Keratinocyte (primary cell): ENCODE data around the gene ADAM29. TPM values are rescaled to one million over a fixed set of nuclear protein-coding genes. Genes with fewer than 3 reads are reported as not detected.

ENCODE experiments used
- DNase-seq: peaks from one replicate; pipeline ENCODE4 v3.0.0-alpha.2; 2011; ENCODE audit warnings: low read depth, missing footprints, low spot score
- FAIRE-seq: peaks from 2 replicates; lab custom pipeline; 2011; peaks lifted over from hg19 to GRCh38; lab: Jason Lieb, UNC
- H2AFZ ChIP-seq: 2 replicates; pipeline ENCODE4 v1.6.0; 2012; ENCODE audit warnings: low read length, control low read depth, inconsistent platforms; ENCODE audit not compliant: control insufficient read depth
- H3K27ac ChIP-seq: 2 replicates; pipeline ENCODE4 v1.5.1; 2011; ENCODE audit warnings: low read length; ENCODE audit not compliant: control insufficient read depth, insufficient read depth
- H3K27me3 ChIP-seq: 3 replicates; pipeline ENCODE4 v1.6.0; 2011; ENCODE audit warnings: low read length; ENCODE audit not compliant: control insufficient read depth, insufficient read depth; ENCODE audit errors: extremely low read depth
- H3K36me3 ChIP-seq, 2 experiments: 2 replicates in 1 of 2; 3 replicates in 1 of 2; pipeline ENCODE4 v1.5.1; 2011; ENCODE audit warnings: low read length in 2 of 2, mild to moderate bottlenecking in 1 of 2; ENCODE audit not compliant: control insufficient read depth in 2 of 2, insufficient read depth in 2 of 2; ENCODE audit errors: extremely low read depth in 1 of 2
- H3K4me1 ChIP-seq: 3 replicates; pipeline ENCODE4 v1.5.1; 2011; ENCODE audit warnings: low read length; ENCODE audit not compliant: control insufficient read depth, insufficient read depth; ENCODE audit errors: extremely low read depth
- H3K4me2 ChIP-seq: 3 replicates; pipeline ENCODE4 v1.6.0; 2011; ENCODE audit warnings: low read depth, low read length; ENCODE audit not compliant: control insufficient read depth, insufficient read depth; ENCODE audit errors: extremely low read depth
- H3K4me3 ChIP-seq, 3 experiments: fragments of 200-600 bp in 1 of 3; sonication (generic) in 1 of 3; 2 replicates in 2 of 3; 3 replicates in 1 of 3; pipeline ENCODE4 v1.5.1; 2011 to 2016; ENCODE audit warnings: low read length in 3 of 3, mild to moderate bottlenecking in 3 of 3, control low read depth in 2 of 3, inconsistent platforms in 1 of 3, low read depth in 1 of 3, mixed read lengths in 1 of 3, mixed run types in 1 of 3, moderate library complexity in 1 of 3; ENCODE audit not compliant: control insufficient read depth in 2 of 3, insufficient read depth in 2 of 3; ENCODE audit errors: extremely low read depth in 1 of 3
- H3K79me2 ChIP-seq: 2 replicates; pipeline ENCODE4 v1.6.0; 2012; ENCODE audit warnings: low read length; ENCODE audit not compliant: control insufficient read depth, insufficient read depth
- H3K9ac ChIP-seq: 3 replicates; pipeline ENCODE4 v1.6.0; 2011; ENCODE audit warnings: low read length; ENCODE audit not compliant: control insufficient read depth, insufficient read depth; ENCODE audit errors: extremely low read depth
- H3K9me1 ChIP-seq: 3 replicates; pipeline ENCODE4 v1.6.0; 2011; ENCODE audit warnings: low read length; ENCODE audit not compliant: control insufficient read depth, insufficient read depth; ENCODE audit errors: extremely low read depth
- H3K9me3 ChIP-seq: 2 replicates; pipeline ENCODE4 v1.5.1; 2012; ENCODE audit warnings: low read depth, low read length; ENCODE audit not compliant: control insufficient read depth
- H4K20me1 ChIP-seq: 3 replicates; pipeline ENCODE4 v1.6.0; 2011; ENCODE audit warnings: low read length; ENCODE audit not compliant: control insufficient read depth, insufficient read depth; ENCODE audit errors: extremely low read depth
- EZH2 ChIP-seq: IDR thresholded peaks from one replicate; pipeline ENCODE4 v1.6.1; 2012; ENCODE audit warnings: inconsistent platforms, mild to moderate bottlenecking, low read length, moderate library complexity
- dilution Hi-C: fragments of 300-500 bp; cut with MboI; formaldehyde crosslinking; loops from one replicate; pipeline ENCODE4 v1.7.0; 2020; ENCODE audit warnings: low sequenced_read_pairs; ENCODE audit not compliant: extremely low pct_ligation_motif_present
- polyA plus RNA-seq, 5 experiments: library from polyadenylated mRNA; depleted of rRNA in 3 of 5; stranded (reverse) in 3 of 5; stranded (forward) in 1 of 5; unstranded in 1 of 5; fragments of >200 nt; gene quantifications; 1 replicate in 1 of 5; 2 replicates in 3 of 5; 3 replicates in 1 of 5; pipeline versions ENCODE4 v1.2.1 to v1.2.3, GENCODE V29; 2011 to 2012; ENCODE audit warnings: missing spikeins in 2 of 5, low read depth in 1 of 5, low replicate concordance in 1 of 5
- TF ChIP-seq, protein P1 (sequence below), 3 experiments: IDR thresholded peaks in 1 of 3; conservative IDR thresholded peaks in 1 of 3; optimal IDR thresholded peaks in 1 of 3; 2 replicates in 2 of 3; 3 replicates in 1 of 3; pipeline versions ENCODE3 to v1.5.1; 2011; ENCODE audit warnings: low read length in 3 of 3, mild to moderate bottlenecking in 3 of 3, moderate library complexity in 2 of 3, control low read depth in 1 of 3, inconsistent platforms in 1 of 3; ENCODE audit not compliant: insufficient read depth in 2 of 3; ENCODE audit errors: extremely low read depth in 1 of 3

ADAM29 gene
- polyA plus RNA-seq, 1 donor (not counting 4 experiments of a cell fraction or from before 2014, with no cell fraction given) = not detected

DNA sequence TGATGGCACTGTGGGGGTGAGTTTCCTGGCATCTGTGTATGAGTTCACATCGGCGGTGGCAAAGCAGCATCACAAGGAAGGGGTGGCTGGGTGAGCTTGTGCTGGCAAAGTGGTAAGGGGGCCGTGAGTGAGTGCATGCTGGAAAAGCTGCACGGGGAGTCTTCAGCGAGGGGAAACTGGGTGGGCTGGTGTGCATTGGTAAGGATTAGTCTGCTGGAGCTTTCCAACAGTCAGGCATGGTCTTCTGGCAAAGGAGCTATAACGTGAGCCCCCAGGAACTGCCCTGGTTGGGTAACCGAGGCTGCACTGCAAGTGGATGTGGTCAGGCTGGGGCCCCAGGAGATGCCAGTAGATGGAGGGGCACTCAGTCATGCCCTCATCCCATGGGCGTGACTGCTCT, 30.7 kb downstream of the ADAM29 start:
- H3K4me1 ChIP-seq = no peaks in the 10 kb centered on the region
- H4K20me1 ChIP-seq = no peaks in the 10 kb centered on the region
- no peaks in the 10 kb centered on the region for H3K9me1 ChIP-seq
- no peak overlapping the region for H3K9ac ChIP-seq
- no peak overlapping the region for H3K4me3 ChIP-seq
- no peak overlapping the region for H2AFZ ChIP-seq
- H3K27me3 ChIP-seq = no peaks in the 10 kb centered on the region
- FAIRE-seq (no peak), DNase-seq (no peak)
- H3K36me3 ChIP-seq = no peaks in the 10 kb centered on the region
- no peak overlapping the region for H3K27ac ChIP-seq
- H3K79me2 ChIP-seq = no peaks in the 10 kb centered on the region
- H3K4me2 ChIP-seq = no peak overlapping the region
- TF ChIP-seq, protein P1, sequence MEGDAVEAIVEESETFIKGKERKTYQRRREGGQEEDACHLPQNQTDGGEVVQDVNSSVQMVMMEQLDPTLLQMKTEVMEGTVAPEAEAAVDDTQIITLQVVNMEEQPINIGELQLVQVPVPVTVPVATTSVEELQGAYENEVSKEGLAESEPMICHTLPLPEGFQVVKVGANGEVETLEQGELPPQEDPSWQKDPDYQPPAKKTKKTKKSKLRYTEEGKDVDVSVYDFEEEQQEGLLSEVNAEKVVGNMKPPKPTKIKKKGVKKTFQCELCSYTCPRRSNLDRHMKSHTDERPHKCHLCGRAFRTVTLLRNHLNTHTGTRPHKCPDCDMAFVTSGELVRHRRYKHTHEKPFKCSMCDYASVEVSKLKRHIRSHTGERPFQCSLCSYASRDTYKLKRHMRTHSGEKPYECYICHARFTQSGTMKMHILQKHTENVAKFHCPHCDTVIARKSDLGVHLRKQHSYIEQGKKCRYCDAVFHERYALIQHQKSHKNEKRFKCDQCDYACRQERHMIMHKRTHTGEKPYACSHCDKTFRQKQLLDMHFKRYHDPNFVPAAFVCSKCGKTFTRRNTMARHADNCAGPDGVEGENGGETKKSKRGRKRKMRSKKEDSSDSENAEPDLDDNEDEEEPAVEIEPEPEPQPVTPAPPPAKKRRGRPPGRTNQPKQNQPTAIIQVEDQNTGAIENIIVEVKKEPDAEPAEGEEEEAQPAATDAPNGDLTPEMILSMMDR (optimal IDR thresholded peaks at IDR 0.05 in 1 of 3, IDR thresholded peaks at IDR 0.05 in 1 of 3, conservative IDR thresholded peaks at IDR 0.05 in 1 of 3; ENCODE audit: extremely low read depth in 1 of 3, insufficient read depth in 2 of 3, low read length in 3 of 3) = no peak
- no peak for TF ChIP-seq EZH2
- dilution Hi-C loops = no loop called here
- H3K9me3 ChIP-seq = peaks cover 2% of the 10 kb centered on the region

DNA sequence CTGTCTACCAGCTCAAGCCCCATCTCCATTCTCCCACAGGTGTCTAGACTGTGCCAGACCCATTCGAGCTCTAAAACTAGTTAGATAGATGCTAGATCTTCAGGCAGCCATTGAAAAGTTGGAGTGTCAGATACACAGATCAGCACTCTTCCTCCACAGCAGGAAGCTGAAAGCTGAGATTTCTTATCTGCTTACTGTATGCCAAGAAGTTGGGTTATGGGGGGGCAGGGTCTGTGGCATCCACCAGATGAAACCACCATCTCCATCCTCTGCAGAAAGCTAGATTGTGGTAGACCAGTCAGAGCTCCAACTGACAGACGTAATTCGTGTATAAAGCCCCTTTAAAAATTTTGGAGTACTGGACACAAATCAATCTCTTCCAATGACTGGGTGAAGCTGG, 54.8 kb downstream of the ADAM29 start:
- no peaks in the 10 kb centered on the region for H3K4me1 ChIP-seq
- no peaks in the 10 kb centered on the region for H3K36me3 ChIP-seq
- FAIRE-seq (no peak), DNase-seq (no peak)
- dilution Hi-C loops = no loop called here
- no peak overlapping the region for H3K4me2 ChIP-seq
- no peak overlapping the region for H2AFZ ChIP-seq
- no peaks in the 10 kb centered on the region for H4K20me1 ChIP-seq
- H3K27ac ChIP-seq = no peak overlapping the region
- H3K27me3 ChIP-seq = no peaks in the 10 kb centered on the region
- no peak overlapping the region for H3K9ac ChIP-seq
- no peaks in the 10 kb centered on the region for H3K79me2 ChIP-seq
- no peaks in the 10 kb centered on the region for H3K9me1 ChIP-seq
- TF ChIP-seq, protein P1 (optimal IDR thresholded peaks at IDR 0.05 in 1 of 3, IDR thresholded peaks at IDR 0.05 in 1 of 3, conservative IDR thresholded peaks at IDR 0.05 in 1 of 3; ENCODE audit: extremely low read depth in 1 of 3, insufficient read depth in 2 of 3, low read length in 3 of 3) = no peak
- no peak for TF ChIP-seq EZH2
- H3K9me3 ChIP-seq = peaks cover 2% of the 10 kb centered on the region
- no peak overlapping the region for H3K4me3 ChIP-seq
